ENCODE results near the gene ARHGEF4. TPM values are rescaled to one million over a fixed set of nuclear protein-coding genes. Genes with fewer than 3 reads are reported as not detected.

ARHGEF4 gene
- total RNA-seq, 1 experiment from 2014 or later, result 21.8 TPM

- H3K27ac Mint-ChIP-seq, result no peak overlapping the region
- ChIA-PET POLR2A (interaction anchor here (0.5 kb wide), 1 partner anchor 412 kb away, joined by 3 read pairs; no protein-coding TSS in a partner anchor), CTCF (interaction anchor here (0.6 to 4.4 kb wide), 46 partner anchors 9 to 617 kb away, joined by 3 to 48 read pairs (median 4); partner anchors contain the start of genes ARHGEF4 and SMPD4)
- H3K36me3 Mint-ChIP-seq, result no peaks in the 10 kb centered on the region
- no peaks in the 10 kb centered on the region for H3K9me3 Mint-ChIP-seq
- H3K4me1 Mint-ChIP-seq, result peaks cover 20% of the 10 kb centered on the region
- peak; percentile 94 for DNase-seq (ENCODE audit: low spot score)
- ATAC-seq, result peak; percentile 76
- TF ChIP-seq ZNF416 (CRISPR knock-in tag; IDR thresholded peaks at IDR 0.05), result peak; percentile 68
- peak; percentile 30; the same call in 1 of the 2 replicates for TF ChIP-seq FOXP4 (CRISPR knock-in tag; IDR thresholded peaks at IDR 0.05)
- TF ChIP-seq USF1 (CRISPR knock-in tag; IDR thresholded peaks at IDR 0.05), result peak; percentile 6; the same call in 1 of the 2 replicates
- peak; percentile 40; the same call in 1 of the 2 replicates for TF ChIP-seq MYBL2 (CRISPR knock-in tag; IDR thresholded peaks at IDR 0.05)
- TF ChIP-seq ZNF121 (CRISPR knock-in tag; IDR thresholded peaks at IDR 0.05), result peak; percentile 76; the same call in 1 of the 2 replicates
- no peak for TF ChIP-seq ZNF263 (CRISPR knock-in tag; IDR thresholded peaks at IDR 0.05; ENCODE audit: low read depth)
- TF ChIP-seq ETV6 (CRISPR knock-in tag; IDR thresholded peaks at IDR 0.05), result peak; percentile 47; the same call in 1 of the 2 replicates
- TF ChIP-seq ATF3 (CRISPR knock-in tag; conservative IDR thresholded peaks at IDR 0.05), result no peak
- 0 out of 2 replicates have a peak, but pooled peaks have one; percentile 46 for TF ChIP-seq ARID4B (CRISPR knock-in tag; IDR thresholded peaks at IDR 0.05; ENCODE audit: borderline replicate concordance)
- TF ChIP-seq ELF4 (CRISPR knock-in tag; IDR thresholded peaks at IDR 0.05; ENCODE audit: low read depth), result 0 out of 2 replicates have a peak, but pooled peaks have one; percentile 41
- TF ChIP-seq ATF1 (CRISPR knock-in tag; IDR thresholded peaks at IDR 0.05), result no peak
- peak; percentile 46; the same call in 1 of the 2 replicates for TF ChIP-seq TEAD1 (CRISPR knock-in tag; IDR thresholded peaks at IDR 0.05)
- peak; percentile 65 for TF ChIP-seq MAX (CRISPR knock-in tag; IDR thresholded peaks at IDR 0.05)
- no peak for TF ChIP-seq NR2C2 (CRISPR knock-in tag; IDR thresholded peaks at IDR 0.05)
- no peak for TF ChIP-seq FOXP1 (CRISPR knock-in tag; IDR thresholded peaks at IDR 0.05; ENCODE audit: borderline replicate concordance)
- peak; percentile 60; the same call in 1 of the 2 replicates for TF ChIP-seq CREM (CRISPR knock-in tag; IDR thresholded peaks at IDR 0.05)
- peak; percentile 92 for TF ChIP-seq ZNF423 (CRISPR knock-in tag; IDR thresholded peaks at IDR 0.05)
- TF ChIP-seq HMGXB4 (CRISPR knock-in tag; IDR thresholded peaks at IDR 0.05), result peak; percentile 92
- 0 out of 2 replicates have a peak, but pooled peaks have one; percentile 12 for TF ChIP-seq TP53 (CRISPR knock-in tag; IDR thresholded peaks at IDR 0.05)
- TF ChIP-seq CTCF (IDR thresholded peaks at IDR 0.05), result peak; percentile 82
- 0 out of 2 replicates have a peak, but pooled peaks have one; percentile 34 for TF ChIP-seq FOXK1 (CRISPR knock-in tag; IDR thresholded peaks at IDR 0.05)
- H3K27me3 Mint-ChIP-seq (ENCODE audit: low read depth), result peaks cover 20% of the 10 kb centered on the region
- peak overlapping the region; percentile 76 for H3K4me3 Mint-ChIP-seq
Observed at GRCh38 chr2:130797493-130798435, 39.0 kb upstream of the ARHGEF4 start.
